GM21825 (cell line): ENCODE measurements around the gene SNX9.
"Not testable (repeated sequence)": the region's sequence is repeated elsewhere in the genome, so short reads cannot be mapped to it uniquely, and the experiment has no call there.

Source experiments
- ATAC-seq: cut with Tn5 transposase; IDR thresholded peaks from one replicate; pipeline ENCODE4 v1.9.1; 2021; ENCODE audit warnings: mild to moderate bottlenecking, moderate library complexity; ENCODE audit not compliant: unreplicated experiment

SNX9 gene

DNA sequence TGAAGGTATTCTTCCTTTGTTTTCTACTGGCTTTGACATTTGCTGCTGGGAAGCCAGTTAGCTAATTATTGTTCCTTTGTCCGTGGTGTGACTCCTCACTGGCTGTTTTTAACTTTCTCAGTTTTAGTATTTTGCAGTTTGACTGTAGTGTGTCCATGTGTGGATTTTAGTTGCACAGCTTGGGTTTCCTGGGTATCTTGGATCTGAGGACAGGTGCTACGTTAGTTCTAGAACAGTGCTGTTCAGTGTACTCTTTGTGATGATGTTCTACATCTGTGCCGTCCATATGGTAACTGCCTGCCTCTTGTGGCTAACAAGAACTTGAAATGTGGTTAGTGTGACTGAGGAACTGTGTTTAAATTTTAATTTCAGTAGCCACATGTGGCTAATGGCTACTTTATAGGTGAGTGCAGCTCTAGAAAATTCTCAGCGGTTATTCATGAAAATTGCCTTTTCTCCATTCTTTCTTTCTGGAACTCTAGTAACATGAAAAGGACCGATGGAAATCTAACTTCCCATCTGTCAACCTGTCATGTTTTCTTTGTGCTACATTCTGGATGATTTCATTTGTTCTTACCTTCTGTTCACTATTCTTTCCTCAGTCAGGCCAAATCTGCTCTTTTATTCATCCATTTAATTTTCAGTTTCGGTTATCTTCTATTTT lies 7.4 kb downstream of the SNX9 start:
- ATAC-seq, result peak; percentile 92

DNA sequence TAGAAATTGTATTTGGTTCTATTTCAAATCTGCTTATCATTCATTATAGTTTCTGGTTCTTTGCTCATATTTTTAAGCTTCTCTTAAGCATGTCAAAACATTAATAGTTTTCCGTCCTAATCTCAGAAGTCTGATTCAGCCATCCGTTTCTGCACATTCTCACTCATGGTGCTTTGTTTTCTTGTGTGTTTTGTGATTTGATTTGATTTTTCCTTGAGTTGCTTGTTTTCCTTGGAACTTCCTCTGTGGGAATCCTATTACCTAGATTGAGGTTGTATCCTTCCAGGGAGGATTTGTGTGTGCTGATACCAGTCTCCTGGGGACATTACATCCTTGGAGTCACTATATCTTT lies 7.9 kb downstream of the SNX9 start:
- ATAC-seq, result no peak

DNA sequence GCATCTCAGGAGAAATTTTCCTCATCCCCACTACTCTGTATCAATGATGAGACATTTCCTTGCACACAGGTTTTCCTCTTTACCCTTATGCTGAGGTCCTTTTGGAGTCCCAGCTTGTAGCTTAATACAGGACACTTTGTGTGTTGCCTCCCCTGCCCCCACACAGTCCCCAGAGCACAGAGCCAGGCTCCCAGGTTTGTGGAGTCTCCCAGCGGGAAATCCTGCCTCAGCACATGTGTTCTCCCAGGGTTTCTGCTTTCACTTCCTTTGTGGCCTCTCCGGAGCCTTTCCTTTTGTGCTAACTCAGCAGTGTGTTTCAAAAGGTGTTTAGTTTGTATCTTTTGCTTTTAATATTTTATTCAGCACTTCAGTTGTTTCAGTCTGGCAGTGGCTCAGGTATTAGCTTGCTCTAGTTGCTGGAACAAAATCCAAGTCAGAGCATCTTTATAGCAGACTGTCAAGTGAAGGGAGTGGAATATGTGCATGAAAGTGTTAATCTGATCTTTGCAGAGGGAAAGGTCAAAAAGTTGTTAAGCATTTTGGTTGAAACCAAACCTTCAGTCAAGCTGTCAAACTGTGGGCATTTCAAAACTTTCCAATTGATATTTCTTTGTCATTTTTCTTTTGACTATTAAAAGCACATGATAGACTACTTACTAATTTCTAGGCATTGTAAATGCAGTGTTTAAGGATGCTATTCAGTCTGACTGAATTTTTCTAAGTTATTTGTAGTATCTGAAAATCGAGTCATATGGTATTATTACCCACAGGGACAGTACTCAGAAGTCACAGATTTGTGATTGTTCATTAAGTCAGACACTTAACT lies 8.6 kb downstream of the SNX9 start:
- no peak for ATAC-seq

DNA sequence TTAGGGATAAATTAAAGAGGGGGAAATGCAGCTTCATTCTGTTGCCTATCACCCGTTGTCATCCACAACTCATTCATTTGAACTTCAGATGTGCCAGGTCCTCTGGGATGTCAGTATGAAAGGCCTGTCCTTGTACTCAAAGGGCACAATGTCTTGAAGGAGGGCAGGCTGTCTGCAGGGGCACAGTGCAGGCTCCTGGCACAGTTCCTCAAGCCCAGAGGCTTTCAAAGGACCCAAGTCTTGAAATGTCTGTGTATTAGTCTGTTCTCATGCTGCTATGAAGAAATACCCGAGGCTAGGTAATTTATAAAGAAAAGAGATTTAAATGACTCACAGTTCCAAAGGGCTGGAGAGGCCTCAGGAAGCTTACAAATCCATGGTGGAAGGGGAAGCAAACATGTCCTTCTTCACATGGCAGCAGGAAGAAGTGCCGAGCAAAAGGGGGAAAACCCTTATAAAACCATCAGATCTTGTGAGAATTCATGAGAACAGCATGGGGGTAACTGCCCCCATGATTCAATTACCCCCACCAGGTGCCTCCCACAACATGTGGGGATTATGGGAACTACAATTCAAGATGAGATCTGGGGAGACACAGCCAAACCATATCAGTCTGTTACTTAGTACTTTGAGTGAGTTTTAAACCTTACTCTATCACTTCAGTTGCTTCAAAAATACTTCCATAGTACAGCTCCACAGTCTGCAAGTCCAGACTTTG lies 9.4 kb downstream of the SNX9 start:
- ATAC-seq, result no peak

DNA sequence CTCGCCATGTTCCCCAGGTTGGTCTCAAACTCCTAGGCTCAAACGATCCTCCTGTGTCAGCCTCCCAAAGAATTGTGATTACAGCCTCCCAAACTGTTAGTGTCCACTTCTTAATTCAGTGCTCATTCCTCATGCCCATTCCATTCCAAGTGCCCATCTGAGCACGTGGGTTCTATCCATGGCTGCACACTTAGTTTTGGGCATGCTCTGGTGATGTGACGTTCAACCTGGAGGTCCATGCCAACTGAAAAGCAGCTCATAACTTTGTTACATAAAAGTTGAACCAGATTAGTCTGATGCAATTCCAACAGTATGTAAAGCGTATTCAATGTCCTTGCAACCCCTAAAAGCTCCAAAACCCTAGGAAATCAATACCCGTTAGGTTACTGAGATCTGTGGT lies 11.5 kb downstream of the SNX9 start:
- ATAC-seq, result no peak

DNA sequence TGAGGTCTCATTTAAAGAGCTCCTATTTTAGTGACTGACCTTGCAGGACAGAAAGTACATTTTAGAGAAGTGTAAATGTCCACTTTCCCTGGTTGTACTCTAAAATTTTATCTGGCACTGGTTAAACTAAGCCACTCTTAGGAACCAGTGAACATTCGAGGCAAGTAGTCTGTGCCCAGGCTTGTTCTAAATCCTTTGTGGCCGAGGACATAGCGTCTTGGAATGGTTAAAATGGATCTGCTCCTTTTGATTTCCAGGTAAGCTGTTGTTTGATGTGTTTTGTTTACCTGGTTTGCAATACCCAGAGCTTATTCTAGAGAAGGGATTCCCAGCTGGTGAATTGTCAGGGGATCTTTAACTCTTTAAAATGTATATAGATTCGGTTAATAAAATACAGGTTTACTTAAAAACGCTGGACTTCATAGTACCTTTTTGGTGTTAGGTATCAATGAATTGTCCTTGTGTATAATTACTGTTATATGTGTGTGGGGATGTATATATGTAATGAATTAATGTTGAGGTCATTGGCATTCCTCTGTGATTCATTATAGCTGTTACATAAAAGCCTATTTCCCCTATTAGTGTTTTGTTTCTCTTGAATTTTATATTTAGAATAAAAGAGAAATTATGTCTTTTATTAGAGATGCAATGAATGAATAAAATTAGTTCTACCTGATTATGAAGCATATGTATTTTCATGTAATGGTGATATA lies 15.8 kb downstream of the SNX9 start:
- ATAC-seq, result no peak

DNA sequence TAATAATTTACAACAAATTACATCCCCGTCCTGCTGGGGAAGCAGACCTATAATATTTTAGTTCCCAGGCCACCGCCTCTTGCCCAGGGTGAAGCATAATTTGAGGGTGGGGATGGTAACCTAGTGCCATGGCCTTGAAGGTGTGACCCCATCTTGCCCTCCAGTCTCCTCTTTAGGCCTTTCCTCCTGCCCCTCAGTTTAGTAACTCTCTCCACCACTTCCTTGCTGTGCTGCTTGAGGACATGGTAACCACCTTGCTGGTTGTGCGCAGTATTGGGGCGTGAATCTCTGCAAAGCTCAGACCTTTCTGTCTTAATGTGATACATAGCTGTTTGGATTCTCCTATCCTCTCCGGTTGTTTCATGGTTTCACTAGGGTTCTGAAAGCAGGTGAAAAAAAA lies 16.6 kb downstream of the SNX9 start:
- ATAC-seq, result no peak

DNA sequence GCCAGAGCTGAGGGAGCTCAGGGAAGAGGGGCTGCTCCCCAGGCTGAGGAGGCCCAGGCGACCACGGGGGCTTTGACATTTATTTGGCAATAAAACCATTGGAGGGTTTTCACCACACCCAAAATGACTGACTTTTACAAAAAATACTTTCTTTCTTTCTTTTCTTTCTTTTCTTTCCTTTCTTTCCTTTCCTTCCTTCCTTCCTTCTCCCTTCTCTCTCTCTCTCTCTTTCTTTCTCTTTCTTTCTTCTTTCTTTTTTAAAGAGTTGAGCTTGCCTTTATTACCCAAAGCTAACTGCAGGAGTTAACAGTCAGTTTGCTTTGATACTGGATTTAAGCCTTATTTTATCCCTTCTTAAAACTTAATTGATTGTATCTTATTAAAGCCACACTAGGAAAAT lies 17.2 kb downstream of the SNX9 start:
- no peak for ATAC-seq

DNA sequence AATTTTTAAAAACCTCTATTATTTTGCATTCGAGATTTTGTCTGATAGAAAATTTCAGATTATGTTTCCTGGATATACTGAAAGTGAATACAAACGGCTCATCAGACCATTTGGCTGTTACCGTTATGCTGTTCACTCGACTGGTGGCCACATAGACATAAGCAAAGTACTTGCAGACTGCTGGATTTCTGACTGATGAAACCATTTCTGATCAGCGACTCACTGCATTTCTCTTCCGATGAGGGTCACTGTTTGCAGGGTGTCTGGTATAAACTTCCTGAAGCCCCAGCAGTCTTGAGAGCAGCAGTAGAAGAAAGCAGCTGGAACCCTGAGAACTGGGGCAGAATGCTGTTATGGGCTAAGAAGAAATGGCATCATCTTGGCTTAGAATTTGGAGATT lies 17.7 kb downstream of the SNX9 start:
- ATAC-seq, result no peak

DNA sequence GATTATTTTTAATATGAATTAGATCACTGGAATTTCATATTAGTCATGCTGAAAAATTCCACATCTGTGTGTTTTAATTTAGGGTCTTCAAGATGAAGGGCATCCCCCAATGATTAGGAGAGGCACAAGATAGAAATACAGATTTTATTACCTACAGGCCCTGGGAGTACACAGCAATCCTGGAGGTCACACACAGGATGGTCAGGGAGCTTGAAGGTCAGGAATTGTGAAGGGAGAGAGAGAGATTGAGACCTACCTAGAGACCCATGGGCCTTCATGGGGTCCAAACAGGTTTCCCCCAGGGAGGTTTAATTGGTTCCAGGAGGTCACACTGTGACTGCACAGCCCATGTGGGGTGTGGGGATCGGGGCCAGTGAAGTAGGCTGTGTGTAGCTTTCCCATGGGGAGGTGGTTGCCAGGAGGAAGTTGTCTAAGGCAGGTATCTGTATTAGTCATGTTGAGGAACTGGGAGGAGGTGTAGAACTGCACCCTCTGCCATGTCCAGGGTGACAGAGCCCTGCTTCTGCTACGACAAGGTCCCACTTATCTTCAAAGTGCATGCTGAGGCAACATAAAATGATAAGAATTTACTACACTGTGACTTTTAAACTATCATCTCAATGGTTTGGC lies 18.3 kb downstream of the SNX9 start:
- peak; percentile 91 for ATAC-seq

DNA sequence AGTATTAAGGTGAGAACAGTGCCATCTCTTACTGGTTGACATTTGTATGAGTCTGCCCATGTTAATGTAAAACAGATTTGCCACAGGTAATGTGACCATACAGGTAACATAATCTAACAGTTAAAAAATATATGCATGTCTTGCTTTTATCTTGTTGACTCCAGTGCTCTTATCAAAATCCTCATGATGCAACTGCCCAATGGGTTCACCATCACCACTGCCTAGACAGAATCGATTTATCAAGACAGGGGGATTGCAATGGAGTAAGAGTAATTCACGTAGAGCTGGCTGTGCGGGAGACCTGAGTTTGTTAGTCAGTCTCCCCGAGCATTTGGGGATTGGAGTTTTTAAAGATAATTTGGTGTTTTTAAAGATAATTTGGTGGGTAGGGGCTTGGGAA lies 19.2 kb downstream of the SNX9 start:
- ATAC-seq, result no peak

DNA sequence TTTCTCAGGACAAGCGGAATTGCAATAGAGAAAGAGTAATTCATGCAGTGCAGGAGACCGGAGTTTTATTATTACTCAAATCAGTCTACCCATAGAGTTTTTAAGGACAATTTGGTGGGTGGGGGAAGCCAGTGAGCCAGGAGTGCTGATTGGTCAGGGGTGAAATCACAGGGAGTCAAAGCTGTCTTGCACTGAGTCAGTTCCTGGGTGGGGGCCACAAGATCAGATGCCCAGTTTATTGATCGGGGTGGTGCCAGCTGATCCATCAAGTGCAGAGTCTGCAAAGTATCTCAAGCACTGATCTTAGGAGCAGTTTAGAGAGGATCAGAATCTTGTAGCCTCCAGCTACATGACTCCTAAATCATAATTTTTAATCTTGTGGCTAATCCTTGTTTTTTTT lies 21.1 kb downstream of the SNX9 start:
- ATAC-seq, result not testable (repeated sequence)

DNA sequence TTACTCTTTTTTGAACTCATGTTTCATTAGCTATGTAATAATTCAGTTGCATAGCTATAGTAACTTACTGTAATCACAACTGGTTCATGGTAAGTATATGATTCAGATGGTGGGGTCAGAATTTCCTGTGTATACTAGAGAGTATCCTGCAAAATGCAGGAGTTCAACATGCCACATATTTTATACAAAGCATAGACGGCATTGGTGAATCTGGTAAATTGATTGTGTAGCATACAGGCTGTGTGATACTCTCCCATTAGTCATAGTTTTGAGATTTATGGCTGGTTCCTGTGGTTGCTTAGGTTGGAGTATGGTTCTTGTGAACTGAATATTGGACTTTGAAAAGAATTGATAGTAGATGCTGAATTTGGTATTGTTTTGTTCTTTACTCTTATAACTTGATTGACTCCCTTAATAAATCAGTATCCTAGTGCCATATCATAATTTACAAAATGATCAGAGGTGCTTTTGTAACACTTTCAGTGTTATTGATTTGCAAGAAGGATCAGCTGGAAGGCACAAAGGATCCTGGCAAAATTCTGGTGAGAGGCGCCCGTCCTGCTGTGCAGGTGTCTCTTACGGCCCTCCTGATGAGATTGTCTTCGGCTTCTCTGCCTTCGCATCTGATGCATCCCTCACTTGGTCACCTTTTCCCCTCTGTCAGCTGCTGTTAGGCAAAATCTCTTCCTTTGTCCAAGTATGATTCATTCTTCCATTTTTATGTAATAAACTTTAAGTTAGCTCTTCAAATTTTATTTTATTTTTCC lies 22.6 kb downstream of the SNX9 start:
- ATAC-seq, result no peak

DNA sequence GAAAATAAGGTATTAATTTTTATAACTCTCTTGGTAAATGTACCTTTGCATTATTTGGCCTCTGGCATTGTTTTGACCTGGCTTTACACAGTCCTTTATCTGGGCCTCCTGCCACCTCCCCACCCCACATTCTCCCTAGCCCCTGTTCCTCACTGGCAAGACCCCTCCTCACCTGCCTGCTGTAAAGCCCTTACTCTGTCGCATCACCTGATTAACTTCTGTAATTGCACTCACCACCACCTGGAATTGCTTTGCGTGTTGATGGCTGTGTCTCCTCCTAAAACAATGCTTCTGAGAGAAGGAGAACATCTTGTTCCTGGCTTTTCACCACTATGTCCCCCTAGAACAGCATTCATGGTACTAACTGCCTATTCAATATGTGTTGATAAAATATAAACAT lies 24.8 kb downstream of the SNX9 start:
- no peak for ATAC-seq

DNA sequence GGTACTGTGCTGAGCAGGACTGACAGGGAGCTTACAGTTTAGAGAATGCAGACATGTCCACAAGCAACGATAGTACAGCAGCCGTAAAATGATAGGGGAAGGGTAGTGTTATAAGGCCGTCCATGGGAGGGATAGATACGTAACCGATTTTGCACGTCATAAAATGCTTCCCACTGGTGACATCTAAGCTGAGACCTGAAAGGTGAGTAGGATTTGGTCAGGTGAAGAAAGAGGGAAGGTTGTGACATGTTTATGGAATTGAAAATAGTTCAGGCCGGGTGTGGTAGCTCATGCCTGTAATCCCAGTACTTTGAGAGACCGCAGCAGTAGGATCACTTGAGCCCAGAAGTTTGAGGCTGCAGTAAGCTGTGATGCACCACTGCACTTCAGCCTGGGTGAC lies 25.6 kb downstream of the SNX9 start:
- no peak for ATAC-seq

DNA sequence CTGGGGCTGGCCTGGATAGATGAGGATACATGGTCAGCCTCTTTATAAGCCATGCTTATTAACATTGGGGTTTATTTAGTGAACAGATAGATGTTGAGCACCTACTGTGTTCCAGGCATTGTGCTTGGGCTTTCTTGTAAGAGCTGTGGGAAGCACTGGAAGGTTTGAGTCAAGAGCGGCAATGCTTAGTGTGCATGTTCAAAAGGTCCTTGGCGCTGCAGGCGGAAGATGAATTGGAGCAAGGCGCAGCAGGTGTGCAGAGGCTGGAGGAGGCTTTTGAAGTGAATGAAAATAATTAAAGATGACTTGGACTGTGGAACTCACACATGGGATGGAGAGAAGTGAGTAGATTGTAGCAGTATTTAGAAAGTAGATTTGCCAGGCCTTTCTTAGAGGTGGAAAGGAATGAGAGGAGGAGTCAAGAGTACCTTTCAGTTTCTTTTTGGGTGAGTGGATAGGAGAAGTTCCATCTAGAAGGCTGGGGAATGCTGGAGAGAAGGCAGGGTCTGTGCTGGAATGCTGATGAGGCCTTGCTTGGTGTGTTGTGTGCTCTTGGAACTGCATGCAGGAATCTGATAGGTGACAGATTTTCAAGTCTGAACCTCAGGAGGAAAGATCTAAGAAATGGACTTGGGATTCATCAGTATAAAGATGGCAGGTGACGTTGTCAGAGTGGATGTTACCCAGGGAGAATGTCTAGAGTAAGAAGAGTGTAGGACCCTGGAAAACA lies 26.4 kb downstream of the SNX9 start:
- no peak for ATAC-seq

DNA sequence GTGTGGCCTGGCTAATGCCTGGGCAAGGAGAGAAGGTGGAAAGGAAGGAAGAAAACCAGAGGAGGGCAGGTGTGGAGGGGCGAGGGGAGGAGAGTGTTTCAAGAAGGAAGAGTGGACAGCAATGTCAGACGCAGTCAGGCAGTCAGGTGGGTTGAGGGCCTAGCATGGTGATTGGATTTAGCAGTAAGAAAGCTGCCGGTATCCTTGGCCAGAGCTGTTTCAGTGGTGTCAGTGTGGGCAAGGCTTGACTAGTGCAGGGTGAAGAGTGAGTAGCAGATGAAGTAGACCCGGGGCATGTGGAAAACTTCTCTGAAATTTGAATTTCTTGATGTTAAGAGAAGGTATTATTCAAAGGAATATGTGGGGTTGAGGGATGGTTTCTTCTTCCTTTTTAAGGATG lies 27.0 kb downstream of the SNX9 start:
- no peak for ATAC-seq

DNA sequence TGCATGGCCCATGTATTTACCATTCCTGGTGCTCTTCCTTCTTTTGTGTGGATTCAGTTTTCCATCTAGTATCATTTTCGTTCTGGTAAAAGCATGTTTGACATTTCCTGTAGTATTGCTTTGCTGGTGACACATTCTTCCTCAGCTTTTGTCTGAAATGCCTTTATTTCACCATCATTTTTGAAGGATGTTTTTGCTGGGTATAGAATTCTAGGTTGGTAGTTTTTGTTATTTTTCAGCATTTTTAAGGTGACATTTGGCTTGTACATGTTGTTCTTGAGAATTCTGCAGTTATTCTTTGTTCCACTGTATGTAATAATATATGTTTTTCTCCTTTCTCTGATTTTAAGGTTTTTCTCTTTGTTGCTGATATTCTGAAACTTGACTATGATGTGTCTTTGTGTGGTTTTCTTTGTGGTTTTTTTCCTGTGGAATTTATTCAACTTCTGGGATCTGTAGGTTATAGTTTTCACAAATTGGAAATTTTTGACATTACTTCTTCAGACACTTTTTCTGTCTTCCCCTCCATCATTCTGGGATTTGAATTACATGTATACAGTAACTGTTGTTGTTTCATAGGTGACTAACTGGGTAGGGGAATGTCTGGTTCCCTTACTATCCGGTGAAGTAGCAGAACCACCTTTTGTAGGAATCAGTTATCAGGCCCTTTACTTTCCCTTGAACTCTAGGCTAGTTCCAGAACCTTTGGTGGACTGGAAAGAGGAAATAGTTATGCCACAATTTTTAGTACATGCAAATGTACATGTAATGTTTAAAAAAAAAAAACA lies 30.2 kb downstream of the SNX9 start:
- ATAC-seq, result no peak
